Natural killer cell (primary cell): ENCODE data around the gene AP3S1. TPM values are rescaled to one million over a fixed set of nuclear protein-coding genes. Genes with fewer than 3 reads are reported as not detected.

Experiments
- ATAC-seq, 3 donors: fragments of 150-1000 bp in 2 of 3; fragments of 200-7000 bp in 1 of 3; cut with Tn5 transposase; 1 replicate in 1 of 3; 2 replicates in 2 of 3; pipeline ENCODE4 v1.10.0; 2021; ENCODE audit warnings: mild to moderate bottlenecking in 2 of 3, moderate library complexity in 2 of 3
- DNase-seq, 2 donors: peaks; one replicate each; pipeline versions ENCODE4 v3.0.0 to v3.0.0-alpha.2; 2013 to 2021; ENCODE audit warnings: mixed read lengths in 1 of 2
- H3K27ac ChIP-seq: one replicate; pipeline ENCODE4 v1.5.1; 2013; ENCODE audit warnings: mild to moderate bottlenecking, low read length
- H3K27me3 ChIP-seq: one replicate; pipeline ENCODE4 v1.6.1; 2013; ENCODE audit warnings: low read length; ENCODE audit not compliant: control insufficient read depth, insufficient read depth
- H3K36me3 ChIP-seq: one replicate; pipeline ENCODE4 v1.6.1; 2013; ENCODE audit warnings: low read length; ENCODE audit not compliant: control insufficient read depth, insufficient read depth
- H3K4me1 ChIP-seq: one replicate; pipeline ENCODE4 v1.6.1; 2013; ENCODE audit warnings: low read length; ENCODE audit not compliant: control insufficient read depth, insufficient read depth
- H3K4me3 ChIP-seq: one replicate; pipeline ENCODE4 v1.5.1; 2013; ENCODE audit warnings: low read length
- H3K9me3 ChIP-seq: one replicate; pipeline ENCODE4 v1.6.1; 2013; ENCODE audit warnings: low read length; ENCODE audit not compliant: control insufficient read depth, insufficient read depth
- H3K27ac Mint-ChIP-seq, 2 donors: one replicate each; pipeline ENCODE4 v1.8.0; 2022; ENCODE audit warnings: mild to moderate bottlenecking in 2 of 2, mixed read lengths in 2 of 2, moderate library complexity in 1 of 2
- H3K27me3 Mint-ChIP-seq, 2 donors: one replicate each; pipeline ENCODE4 v1.8.0; 2022; ENCODE audit warnings: low read depth in 2 of 2, mixed read lengths in 2 of 2
- H3K36me3 Mint-ChIP-seq: one replicate; pipeline ENCODE4 v1.8.0; 2022; ENCODE audit warnings: mixed read lengths
- H3K4me1 Mint-ChIP-seq, 2 donors: one replicate each; pipeline ENCODE4 v1.8.0; 2022; ENCODE audit warnings: mixed read lengths in 2 of 2
- H3K4me3 Mint-ChIP-seq: one replicate; pipeline ENCODE4 v1.8.0; 2022; ENCODE audit warnings: mild to moderate bottlenecking, moderate library complexity, mixed read lengths
- H3K9me3 Mint-ChIP-seq, 2 donors: one replicate each; pipeline ENCODE4 v1.8.0; 2022; ENCODE audit warnings: mixed read lengths in 2 of 2
- CTCF ChIP-seq: fragments of 200-600 bp; IDR thresholded peaks from one replicate; pipeline ENCODE4 v1.8.0; 2022; ENCODE audit warnings: antibody characterized with exemption
- WGBS: methylation state at CpG from one replicate; pipeline ENCODE4 v1.1.7; 2013; ENCODE audit warnings: missing lambda C conversion rate; ENCODE audit not compliant: insufficient coverage; 5-methylcytosine and 5-hydroxymethylcytosine counted together
- intact Hi-C: fragments of 100-400 bp; cut with micrococcal nuclease; formaldehyde crosslinking; loops from one replicate; pipeline ENCODE4 v1.14.2; 2022
- total RNA-seq, 4 donors: library from RNA; stranded (reverse); fragments of 120-200 nt in 1 of 4; gene quantifications; one replicate each; pipeline versions ENCODE4 v1.2.3 to v1.2.4, GENCODE V29; 2013 to 2022

AP3S1 gene
- total RNA-seq, 3 donors from 2014 or later (not counting 1 experiment from before 2014, with no cell fraction given): 35.5 to 57.9 (median 37.1) TPM

GRCh38 chr5:115963566-115963965, 121.8 kb downstream of the AP3S1 start:
- H3K27ac Mint-ChIP-seq: no peak overlapping the region
- ATAC-seq (no peak), DNase-seq (no peak)
- Histone ChIP-seq H3K9me3 (no peaks in the 10 kb centered on the region), H3K36me3 (no peaks in the 10 kb centered on the region), H3K4me1 (peaks cover 20% of the 10 kb centered on the region), H3K27ac (no peak overlapping the region), H3K4me3 (no peak overlapping the region), H3K27me3 (peaks cover 33% of the 10 kb centered on the region)
- intact Hi-C loops: no loop called here
- WGBS: 37% methylated on average over 17 of the region's 17 CpGs
- no peaks in the 10 kb centered on the region for H3K36me3 Mint-ChIP-seq
- H3K4me1 Mint-ChIP-seq: peaks cover 0 to 10% of the 10 kb centered on the region in 2 donors
- H3K27me3 Mint-ChIP-seq: peaks cover 52 to 69% of the 10 kb centered on the region in 2 donors
- TF ChIP-seq CTCF: no peak
- peak overlapping the region; percentile 0 for H3K4me3 Mint-ChIP-seq
- no peaks in the 10 kb centered on the region for H3K9me3 Mint-ChIP-seq

Other genes starting within 250 kb of the AP3S1 start
- 1 to 10 TPM in 2 of 3 donors, under 1 TPM in 1; 0.61 to 1.4 (median 1.3) TPM for gene TICAM2, start 239.5 kb upstream of the AP3S1 start, total RNA-seq
- gene TMED7, start 215.9 kb upstream of the AP3S1 start, total RNA-seq: 10 to 100 TPM; 40.6 to 48.8 (median 48.1) TPM
- not detected for gene CDO1, start 25.3 kb upstream of the AP3S1 start, total RNA-seq
- 100 to 1,000 TPM in 1 of 3 donors, 10 to 100 TPM in 2; 88.9 to 108 (median 92.9) TPM for gene ATG12, start 370 bp upstream of the AP3S1 start, total RNA-seq
- gene LVRN, start 120.5 kb downstream of the AP3S1 start, total RNA-seq: under 1 TPM in 1 of 3 donors, not detected in 2; 0.77 TPM
- gene ARL14EPL, start 190.5 kb downstream of the AP3S1 start, total RNA-seq: not detected
- 10 to 100 TPM; 28.7 to 41.1 (median 35.1) TPM for gene COMMD10, start 243.1 kb downstream of the AP3S1 start, total RNA-seq